NCI-H2029 (cell line): ENCODE results near the gene NSF.
"Not testable (repeated sequence)": the region's sequence is repeated elsewhere in the genome, so short reads cannot be mapped to it uniquely, and the experiment has no call there.

Experiments
- DNase-seq: peaks from one replicate; lab custom pipeline; 2025; lab: John Stamatoyannopoulos, UW

Gene NSF

GRCh38 chr17:46628753-46629436, 38.4 kb downstream of the NSF start:
- not testable (repeated sequence) for DNase-seq

- not testable (repeated sequence) for DNase-seq
Observed at GRCh38 chr17:46632146-46632545, 41.7 kb downstream of the NSF start.

GRCh38 chr17:46634844-46635243, 44.4 kb downstream of the NSF start:
- not testable (repeated sequence) for DNase-seq

- DNase-seq, result not testable (repeated sequence)
Observed at GRCh38 chr17:46641861-46642656, 51.6 kb downstream of the NSF start.

GRCh38 chr17:46647251-46647650, 56.8 kb downstream of the NSF start:
- not testable (repeated sequence) for DNase-seq

- not testable (repeated sequence) for DNase-seq
Observed at GRCh38 chr17:46647688-46648278, 57.3 kb downstream of the NSF start.

GRCh38 chr17:46649246-46649645, 58.8 kb downstream of the NSF start:
- not testable (repeated sequence) for DNase-seq

- DNase-seq, result not testable (repeated sequence)
Observed at GRCh38 chr17:46652024-46652643, 61.7 kb downstream of the NSF start.

- not testable (repeated sequence) for DNase-seq
Observed at GRCh38 chr17:46658235-46658634, 67.8 kb downstream of the NSF start.

- not testable (repeated sequence) for DNase-seq
Observed at GRCh38 chr17:46659702-46660101, 69.2 kb downstream of the NSF start.

- DNase-seq, result not testable (repeated sequence)
Observed at GRCh38 chr17:46663123-46663522, 72.7 kb downstream of the NSF start.

GRCh38 chr17:46663552-46663951, 73.1 kb downstream of the NSF start:
- not testable (repeated sequence) for DNase-seq

GRCh38 chr17:46665969-46666368, 75.5 kb downstream of the NSF start:
- DNase-seq, result not testable (repeated sequence)

GRCh38 chr17:46670789-46671188, 80.3 kb downstream of the NSF start:
- not testable (repeated sequence) for DNase-seq

- DNase-seq, result not testable (repeated sequence)
Observed at GRCh38 chr17:46672777-46673176, 82.3 kb downstream of the NSF start.

GRCh38 chr17:46677819-46678218, 87.3 kb downstream of the NSF start:
- not testable (repeated sequence) for DNase-seq

GRCh38 chr17:46683653-46684052, 93.2 kb downstream of the NSF start:
- not testable (repeated sequence) for DNase-seq

GRCh38 chr17:46685284-46685683, 94.8 kb downstream of the NSF start:
- not testable (repeated sequence) for DNase-seq

- DNase-seq, result not testable (repeated sequence)
Observed at GRCh38 chr17:46692196-46692595, 101.7 kb downstream of the NSF start.

- DNase-seq, result not testable (repeated sequence)
Observed at GRCh38 chr17:46693283-46693682, 102.8 kb downstream of the NSF start.

GRCh38 chr17:46696522-46696921, 106.1 kb downstream of the NSF start:
- DNase-seq, result not testable (repeated sequence)

GRCh38 chr17:46699014-46699413, 108.5 kb downstream of the NSF start:
- DNase-seq, result not testable (repeated sequence)
